Cardiac muscle cell (in vitro differentiated cells and primary cell): ENCODE results near the gene TEPSIN. TPM values are rescaled to one million over a fixed set of nuclear protein-coding genes. Genes with fewer than 3 reads are reported as not detected.
A peak's percentile ranks its signal among the peaks of the same experiment; 100 is the strongest.

Source experiments
- DNase-seq, 2 donors: peaks; one replicate each; pipeline versions ENCODE4 v3.0.0 to v3.0.0-alpha.2; 2010 to 2017; ENCODE audit warnings: low read depth in 1 of 2, low spot score in 1 of 2
- H3K27ac ChIP-seq: fragments of 200-600 bp; sonication (generic); 2 replicates; pipeline ENCODE4 v1.5.1; 2016
- H3K27me3 ChIP-seq: fragments of 200-600 bp; sonication (generic); 2 replicates; pipeline ENCODE4 v1.6.0; 2016; ENCODE audit warnings: control low read depth
- H3K36me3 ChIP-seq: fragments of 200-600 bp; sonication (generic); 2 replicates; pipeline ENCODE4 v1.5.1; 2016; ENCODE audit warnings: control low read depth
- H3K4me1 ChIP-seq: fragments of 200-600 bp; sonication (generic); 2 replicates; pipeline ENCODE4 v1.8.1; 2017; ENCODE audit warnings: low read depth, mild to moderate bottlenecking, mixed run types
- H3K4me3 ChIP-seq: fragments of 200-600 bp; sonication (generic); 2 replicates; pipeline ENCODE4 v1.5.1; 2016; ENCODE audit warnings: mild to moderate bottlenecking
- H3K9me3 ChIP-seq: fragments of 200-600 bp; sonication (generic); 2 replicates; pipeline ENCODE4 v1.5.1; 2017; ENCODE audit warnings: low read depth, mild to moderate bottlenecking, control low read depth
- polyA plus RNA-seq: library from polyadenylated mRNA; unstranded; fragments of >200 nt; fragmentation: Nextera tagmentation; extraction: Ambion mirVana; gene quantifications from 2 replicates; pipeline ENCODE4 v1.2.1, GENCODE V29; 2016
- total RNA-seq: library from RNA; depleted of rRNA; stranded (reverse); fragments of >200 nt; gene quantifications from 2 replicates; pipeline ENCODE4 v1.2.3, GENCODE V29; 2016
- TF ChIP-seq, protein P1 (sequence below): IDR thresholded peaks from 2 replicates; pipeline ENCODE4 v1.5.1; 2012; ENCODE audit warnings: low read depth, mild to moderate bottlenecking, low read length

Gene TEPSIN
- total and polyA plus RNA-seq, 2 experiments from 2014 or later: 34.8 to 52.5 TPM

DNA sequence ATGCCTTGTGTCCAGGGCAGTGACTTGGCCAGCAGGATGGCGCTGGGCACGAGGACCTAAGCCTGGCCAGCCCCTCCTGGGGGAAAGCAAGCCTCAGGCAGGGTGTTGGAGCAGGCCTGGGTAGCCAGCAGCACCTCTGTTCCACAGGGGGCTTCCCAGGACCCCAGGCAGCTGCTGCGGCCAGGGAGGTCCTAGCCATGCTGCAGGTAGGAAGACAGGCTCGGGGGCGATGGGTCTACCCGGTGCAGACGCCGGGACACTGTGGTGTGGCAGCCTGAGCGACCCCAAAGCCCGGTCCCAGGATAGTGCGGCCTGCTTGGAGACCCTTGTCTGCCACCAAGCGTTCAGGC lies 50.4 kb downstream of the TEPSIN start:
- H3K27ac ChIP-seq: no peak overlapping the region
- H3K4me1 ChIP-seq: no peaks in the 10 kb centered on the region
- no peaks in the 10 kb centered on the region for H3K9me3 ChIP-seq
- H3K27me3 ChIP-seq: no peaks in the 10 kb centered on the region
- H3K36me3 ChIP-seq: no peaks in the 10 kb centered on the region
- H3K4me3 ChIP-seq: no peak overlapping the region
- no peak for DNase-seq
- TF ChIP-seq, protein P1, sequence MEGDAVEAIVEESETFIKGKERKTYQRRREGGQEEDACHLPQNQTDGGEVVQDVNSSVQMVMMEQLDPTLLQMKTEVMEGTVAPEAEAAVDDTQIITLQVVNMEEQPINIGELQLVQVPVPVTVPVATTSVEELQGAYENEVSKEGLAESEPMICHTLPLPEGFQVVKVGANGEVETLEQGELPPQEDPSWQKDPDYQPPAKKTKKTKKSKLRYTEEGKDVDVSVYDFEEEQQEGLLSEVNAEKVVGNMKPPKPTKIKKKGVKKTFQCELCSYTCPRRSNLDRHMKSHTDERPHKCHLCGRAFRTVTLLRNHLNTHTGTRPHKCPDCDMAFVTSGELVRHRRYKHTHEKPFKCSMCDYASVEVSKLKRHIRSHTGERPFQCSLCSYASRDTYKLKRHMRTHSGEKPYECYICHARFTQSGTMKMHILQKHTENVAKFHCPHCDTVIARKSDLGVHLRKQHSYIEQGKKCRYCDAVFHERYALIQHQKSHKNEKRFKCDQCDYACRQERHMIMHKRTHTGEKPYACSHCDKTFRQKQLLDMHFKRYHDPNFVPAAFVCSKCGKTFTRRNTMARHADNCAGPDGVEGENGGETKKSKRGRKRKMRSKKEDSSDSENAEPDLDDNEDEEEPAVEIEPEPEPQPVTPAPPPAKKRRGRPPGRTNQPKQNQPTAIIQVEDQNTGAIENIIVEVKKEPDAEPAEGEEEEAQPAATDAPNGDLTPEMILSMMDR: no peak

GRCh38 chr17:81187586-81188490 lies 51.0 kb downstream of the TEPSIN start:
- no peaks in the 10 kb centered on the region for H3K9me3 ChIP-seq
- no peak for DNase-seq
- H3K27me3 ChIP-seq: no peaks in the 10 kb centered on the region
- no peaks in the 10 kb centered on the region for H3K36me3 ChIP-seq
- no peak overlapping the region for H3K27ac ChIP-seq
- no peaks in the 10 kb centered on the region for H3K4me1 ChIP-seq
- TF ChIP-seq, protein P1: no peak
- H3K4me3 ChIP-seq: no peak overlapping the region

GRCh38 chr17:81187120-81187519 lies 51.7 kb downstream of the TEPSIN start:
- H3K27ac ChIP-seq: no peak overlapping the region

GRCh38 chr17:81186203-81186602 lies 52.7 kb downstream of the TEPSIN start:
- Histone ChIP-seq H3K27me3 (no peaks in the 10 kb centered on the region), H3K4me1 (no peaks in the 10 kb centered on the region), H3K4me3 (no peak overlapping the region), H3K36me3 (no peaks in the 10 kb centered on the region), H3K27ac (no peak overlapping the region), H3K9me3 (no peaks in the 10 kb centered on the region)
- TF ChIP-seq, protein P1: no peak
- no peak for DNase-seq

More at GRCh38 chr17:81187120-81187519, 51.7 kb downstream of the TEPSIN start:
- TF ChIP-seq, protein P1: no peak
- Histone ChIP-seq H3K4me3 (no peak overlapping the region), H3K9me3 (no peaks in the 10 kb centered on the region), H3K4me1 (no peaks in the 10 kb centered on the region), H3K36me3 (no peaks in the 10 kb centered on the region), H3K27me3 (no peaks in the 10 kb centered on the region)
- no peak for DNase-seq

DNA sequence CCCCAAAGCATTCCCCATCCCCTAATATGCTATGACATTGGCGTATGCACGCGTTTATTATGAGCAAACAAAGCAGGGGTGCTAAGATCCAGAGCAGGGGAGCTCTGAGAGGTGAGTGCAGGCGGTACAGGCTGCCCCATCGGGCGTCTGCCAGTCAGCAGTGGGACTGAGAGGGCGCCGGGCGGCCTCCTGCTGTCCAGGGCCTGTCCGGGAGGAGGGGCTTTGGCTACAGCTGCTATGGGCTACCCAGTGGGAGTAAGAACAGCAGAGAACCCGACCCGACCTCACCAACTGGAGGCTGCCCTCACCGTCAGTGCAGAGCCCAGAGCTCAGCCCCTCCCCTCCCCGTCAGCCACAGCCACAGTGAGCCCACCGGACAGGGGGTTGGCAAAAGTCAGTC lies 54.3 kb downstream of the TEPSIN start:
- Histone ChIP-seq H3K4me3 (no peak overlapping the region), H3K9me3 (no peaks in the 10 kb centered on the region), H3K36me3 (no peaks in the 10 kb centered on the region), H3K27me3 (no peaks in the 10 kb centered on the region), H3K27ac (no peak overlapping the region), H3K4me1 (peaks cover 10% of the 10 kb centered on the region)
- DNase-seq: peak in 1 of 2 donors; percentile 67
- TF ChIP-seq, protein P1: no peak
